GM21423 (cell line): ENCODE measurements around the gene CCDC187.

Experiments used
- ATAC-seq: cut with Tn5 transposase; IDR thresholded peaks from one replicate; pipeline ENCODE4 v1.9.1; 2021; ENCODE audit warnings: mild to moderate bottlenecking, moderate library complexity; ENCODE audit not compliant: unreplicated experiment

Gene CCDC187

GRCh38 chr9:136257381-136258298 is 46.3 kb downstream of the CCDC187 start:
- no peak for ATAC-seq

- no peak for ATAC-seq
Observed at GRCh38 chr9:136255896-136256890, 47.7 kb downstream of the CCDC187 start.

- no peak for ATAC-seq
Observed at GRCh38 chr9:136255166-136255538, 48.7 kb downstream of the CCDC187 start.

GRCh38 chr9:136254381-136255165 is 49.3 kb downstream of the CCDC187 start:
- no peak for ATAC-seq

GRCh38 chr9:136253246-136254130 is 50.4 kb downstream of the CCDC187 start:
- ATAC-seq = no peak

- no peak for ATAC-seq
Observed at GRCh38 chr9:136252846-136253245, 51.0 kb downstream of the CCDC187 start.

- no peak for ATAC-seq
Observed at GRCh38 chr9:136252281-136252680, 51.6 kb downstream of the CCDC187 start.

GRCh38 chr9:136251264-136252115 is 52.4 kb downstream of the CCDC187 start:
- no peak for ATAC-seq

- no peak for ATAC-seq
Observed at GRCh38 chr9:136250676-136251075, 53.2 kb downstream of the CCDC187 start.

GRCh38 chr9:136249877-136250559 is 53.9 kb downstream of the CCDC187 start:
- no peak for ATAC-seq

- ATAC-seq = no peak
Observed at GRCh38 chr9:136248951-136249876, 54.7 kb downstream of the CCDC187 start.

- no peak for ATAC-seq
Observed at GRCh38 chr9:136247947-136248637, 55.8 kb downstream of the CCDC187 start.

GRCh38 chr9:136247551-136247916 is 56.4 kb downstream of the CCDC187 start:
- ATAC-seq = no peak

GRCh38 chr9:136246849-136247550 is 56.9 kb downstream of the CCDC187 start:
- no peak for ATAC-seq

GRCh38 chr9:136245219-136246150 is 58.4 kb downstream of the CCDC187 start, which contains the start of gene QSOX2:
Gene QSOX2 (minus strand): TSS chr9:136245812. CDS start chr9:136245803, 9 bp downstream.
- peak; percentile 57 for ATAC-seq
